Gastrocnemius medialis (tissue), 4 donors: ENCODE results near the gene IGF2. TPM values are rescaled to one million over a fixed set of nuclear protein-coding genes. Genes with fewer than 3 reads are reported as not detected.

ENCODE experiments used
- ATAC-seq, 2 donors: fragments of 150-250 bp; one replicate each; pipeline ENCODE4 v1.9.1; 2016
- DNase-seq, 2 donors: peaks; one replicate each; pipeline ENCODE4 v3.0.0-alpha.2; 2019
- H3K27ac ChIP-seq, 4 donors: fragments of 200-600 bp; sonication (generic); 1 replicate in 1 of 4; 2 replicates in 3 of 4; pipeline ENCODE4 v1.5.1; 2016 to 2018; ENCODE audit warnings: mild to moderate bottlenecking in 2 of 4, moderate library complexity in 1 of 4
- H3K27me3 ChIP-seq, 3 donors: fragments of 200-600 bp; sonication (generic) in 2 of 3; 1 replicate in 1 of 3; 2 replicates in 2 of 3; pipeline versions ENCODE4 v1.5.1 to v1.6.0; 2016 to 2019; ENCODE audit warnings: mild to moderate bottlenecking in 1 of 3, moderate library complexity in 1 of 3
- H3K36me3 ChIP-seq, 2 donors: fragments of 200-600 bp; sonication (generic) in 1 of 2; one replicate each; pipeline ENCODE4 v1.5.1; 2017 to 2018
- H3K4me1 ChIP-seq, 2 donors: fragments of 200-600 bp; sonication (generic) in 1 of 2; one replicate each; pipeline ENCODE4 v1.5.1; 2016 to 2017; ENCODE audit warnings: mild to moderate bottlenecking in 2 of 2
- H3K4me3 ChIP-seq, 4 donors: fragments of 200-600 bp; sonication (generic) in 3 of 4; 1 replicate in 1 of 4; 2 replicates in 3 of 4; pipeline ENCODE4 v1.5.1; 2016 to 2019; ENCODE audit warnings: mild to moderate bottlenecking in 2 of 4
- H3K9me3 ChIP-seq, 3 donors: fragments of 200-600 bp; sonication (generic) in 2 of 3; 1 replicate in 1 of 3; 2 replicates in 2 of 3; pipeline ENCODE4 v1.5.1; 2016 to 2019
- POLR2A ChIP-seq, 2 donors: fragments of 450-650 bp; IDR thresholded peaks; one replicate each; pipeline ENCODE4 v1.6.1; 2017; ENCODE audit warnings: antibody characterized with exemption in 2 of 2, mild to moderate bottlenecking in 2 of 2, moderate library complexity in 2 of 2
- in situ Hi-C, 4 donors: fragments of 200-750 bp; cut with MboI; loops; one replicate each; pipeline versions ENCODE4 v1.15.0 to v1.8.0; 2017; ENCODE audit warnings: low sequenced_read_pairs in 4 of 4
- intact Hi-C: fragments of 100-400 bp; cut with DNase I; formaldehyde crosslinking; loops from one replicate; pipeline ENCODE4 v1.15.1; 2023; ENCODE audit warnings: low total_unique reads
- total RNA-seq, 4 donors: library from RNA; depleted of rRNA; stranded (reverse); fragments of >200 nt; gene quantifications; one replicate each; pipeline versions ENCODE4 v1.1.0 to v1.2.3, GENCODE V29; 2016
- TF ChIP-seq, protein P1 (sequence below), 5 experiments: fragments of 450-650 bp in 3 of 5; fragments of 200-600 bp in 2 of 5; sonication (generic) in 2 of 5; IDR thresholded peaks in 4 of 5; conservative IDR thresholded peaks in 1 of 5; 1 replicate in 4 of 5; 2 replicates in 1 of 5; pipeline ENCODE4 v1.5.1; 2016 to 2019; ENCODE audit warnings: antibody characterized with exemption in 5 of 5, mild to moderate bottlenecking in 3 of 5, moderate library complexity in 3 of 5

Gene IGF2
- total RNA-seq, 4 donors from 2014 or later, result 21.6 to 42.4 (median 29.2) TPM

DNA sequence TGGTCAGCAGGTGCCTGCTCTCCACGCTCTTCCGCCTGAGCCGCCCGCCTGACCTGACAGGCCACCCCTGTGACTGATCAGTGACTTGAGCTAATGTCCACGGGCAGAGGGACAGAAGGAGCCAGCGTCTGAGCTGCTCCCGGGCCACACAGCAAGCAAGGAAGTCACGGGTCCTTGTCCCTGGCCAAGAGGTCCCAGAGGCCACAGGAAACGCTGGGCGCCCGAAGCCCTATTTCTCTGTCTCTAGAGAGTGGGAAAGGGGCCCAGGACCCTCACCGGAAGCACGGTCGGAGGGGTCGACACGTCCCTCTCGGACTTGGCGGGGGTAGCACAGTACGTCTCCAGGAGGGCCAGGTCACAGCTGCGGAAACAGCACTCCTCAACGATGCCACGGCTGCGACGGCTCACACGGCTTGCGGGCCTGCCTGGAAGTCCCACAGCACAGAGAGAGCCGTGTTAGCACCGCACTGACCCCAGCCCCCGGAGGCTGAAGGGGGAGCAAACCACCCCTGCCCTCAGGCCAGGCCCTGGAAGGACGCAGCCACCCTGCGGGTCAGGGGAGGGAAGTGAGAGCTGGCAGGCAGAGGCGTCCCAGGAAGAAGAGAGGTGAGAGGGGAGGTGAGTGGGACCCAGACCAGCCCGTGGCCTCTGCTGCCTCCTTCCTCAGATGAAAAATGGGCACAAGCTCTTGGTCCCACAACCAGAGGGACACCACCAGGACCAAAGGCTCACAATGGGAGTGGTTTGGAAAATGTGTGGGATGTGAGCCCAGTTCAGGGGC is 5.8 kb downstream of the IGF2 start:
- Histone ChIP-seq H3K27ac (no peak overlapping the region), H3K27me3 (peaks cover 25 to 38% (median 28%) of the 10 kb centered on the region in 3 donors), H3K36me3 (no peaks in the 10 kb centered on the region), H3K4me1 (peaks cover 0 to 9% of the 10 kb centered on the region in 2 donors), H3K9me3 (no peaks in the 10 kb centered on the region), H3K4me3 (no peak overlapping the region)
- no peak for ATAC-seq
- in situ Hi-C loops (loop anchor here in 1 of 4 donors (25.0 kb wide), 1 partner anchor 96 kb away; no protein-coding TSS in a partner anchor), intact Hi-C loops (no loop called here)
- no peak for DNase-seq
- TF ChIP-seq, protein P1, sequence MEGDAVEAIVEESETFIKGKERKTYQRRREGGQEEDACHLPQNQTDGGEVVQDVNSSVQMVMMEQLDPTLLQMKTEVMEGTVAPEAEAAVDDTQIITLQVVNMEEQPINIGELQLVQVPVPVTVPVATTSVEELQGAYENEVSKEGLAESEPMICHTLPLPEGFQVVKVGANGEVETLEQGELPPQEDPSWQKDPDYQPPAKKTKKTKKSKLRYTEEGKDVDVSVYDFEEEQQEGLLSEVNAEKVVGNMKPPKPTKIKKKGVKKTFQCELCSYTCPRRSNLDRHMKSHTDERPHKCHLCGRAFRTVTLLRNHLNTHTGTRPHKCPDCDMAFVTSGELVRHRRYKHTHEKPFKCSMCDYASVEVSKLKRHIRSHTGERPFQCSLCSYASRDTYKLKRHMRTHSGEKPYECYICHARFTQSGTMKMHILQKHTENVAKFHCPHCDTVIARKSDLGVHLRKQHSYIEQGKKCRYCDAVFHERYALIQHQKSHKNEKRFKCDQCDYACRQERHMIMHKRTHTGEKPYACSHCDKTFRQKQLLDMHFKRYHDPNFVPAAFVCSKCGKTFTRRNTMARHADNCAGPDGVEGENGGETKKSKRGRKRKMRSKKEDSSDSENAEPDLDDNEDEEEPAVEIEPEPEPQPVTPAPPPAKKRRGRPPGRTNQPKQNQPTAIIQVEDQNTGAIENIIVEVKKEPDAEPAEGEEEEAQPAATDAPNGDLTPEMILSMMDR (IDR thresholded peaks at IDR 0.05 in 4 of 5, conservative IDR thresholded peaks at IDR 0.05 in 1 of 5), result no peak
- no peak for TF ChIP-seq POLR2A (IDR thresholded peaks at IDR 0.05)

DNA sequence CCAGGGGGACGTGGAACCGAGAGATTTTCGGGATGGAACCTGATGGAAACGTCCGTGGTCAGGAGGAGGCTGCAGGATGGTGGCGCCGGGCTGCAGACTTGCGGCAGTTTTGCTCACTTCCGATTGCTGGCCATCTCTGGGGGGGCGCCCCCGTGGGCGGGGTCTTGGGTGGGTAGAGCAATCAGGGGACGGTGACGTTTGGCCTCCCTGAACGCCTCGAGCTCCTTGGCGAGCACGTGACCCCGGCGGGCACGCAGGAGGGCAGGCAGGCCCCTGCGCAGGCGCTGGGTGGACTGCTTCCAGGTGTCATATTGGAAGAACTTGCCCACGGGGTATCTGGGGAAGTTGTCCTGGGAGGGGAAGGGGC is 6.3 kb downstream of the IGF2 start:
- no peak for DNase-seq
- in situ Hi-C loops (loop anchor here in 1 of 4 donors (25.0 kb wide), 1 partner anchor 96 kb away; no protein-coding TSS in a partner anchor), intact Hi-C loops (no loop called here)
- ATAC-seq, result no peak
- H3K27me3 ChIP-seq, result peaks cover 24 to 35% (median 25%) of the 10 kb centered on the region in 3 donors
- peaks cover 0 to 9% of the 10 kb centered on the region in 2 donors for H3K4me1 ChIP-seq
- H3K36me3 ChIP-seq, result no peaks in the 10 kb centered on the region
- H3K27ac ChIP-seq, result no peak overlapping the region
- no peak for TF ChIP-seq POLR2A (IDR thresholded peaks at IDR 0.05)
- TF ChIP-seq, protein P1 (IDR thresholded peaks at IDR 0.05 in 4 of 5, conservative IDR thresholded peaks at IDR 0.05 in 1 of 5), result no peak
- H3K9me3 ChIP-seq, result no peaks in the 10 kb centered on the region
- no peak overlapping the region for H3K4me3 ChIP-seq

DNA sequence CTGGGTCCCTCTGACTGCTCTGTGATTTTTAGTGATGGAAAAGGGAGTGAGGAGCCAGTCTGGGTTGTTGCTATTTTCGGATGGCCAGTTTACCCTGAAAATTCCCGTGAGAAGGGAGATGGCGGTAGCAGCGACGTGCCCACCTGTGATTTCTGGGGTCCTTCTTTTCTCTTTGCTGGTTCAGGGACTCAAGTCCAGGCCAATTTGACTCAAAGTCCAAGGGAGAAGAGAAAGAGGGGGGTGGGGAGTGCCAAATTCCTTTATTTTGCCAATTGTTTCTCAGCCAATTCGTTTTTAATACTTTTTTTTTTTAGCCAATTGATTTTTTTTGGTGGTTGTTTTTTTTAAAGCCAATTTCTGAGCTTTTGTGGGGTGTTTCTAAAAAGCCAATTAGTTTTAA is 6.9 kb downstream of the IGF2 start:
- Histone ChIP-seq H3K27me3 (peaks cover 18 to 29% (median 19%) of the 10 kb centered on the region in 3 donors), H3K4me1 (peaks cover 0 to 3% of the 10 kb centered on the region in 2 donors), H3K9me3 (no peaks in the 10 kb centered on the region), H3K4me3 (no peak overlapping the region), H3K36me3 (no peaks in the 10 kb centered on the region), H3K27ac (no peak overlapping the region)
- DNase-seq, result no peak
- TF ChIP-seq, protein P1 (IDR thresholded peaks at IDR 0.05 in 4 of 5, conservative IDR thresholded peaks at IDR 0.05 in 1 of 5), result no peak
- no peak for TF ChIP-seq POLR2A (IDR thresholded peaks at IDR 0.05)
- intact Hi-C loops, result no loop called here
- ATAC-seq, result no peak
- in situ Hi-C loops, result loop anchor here in 1 of 4 donors (25.0 kb wide), 1 partner anchor 95 kb away; no protein-coding TSS in a partner anchor

DNA sequence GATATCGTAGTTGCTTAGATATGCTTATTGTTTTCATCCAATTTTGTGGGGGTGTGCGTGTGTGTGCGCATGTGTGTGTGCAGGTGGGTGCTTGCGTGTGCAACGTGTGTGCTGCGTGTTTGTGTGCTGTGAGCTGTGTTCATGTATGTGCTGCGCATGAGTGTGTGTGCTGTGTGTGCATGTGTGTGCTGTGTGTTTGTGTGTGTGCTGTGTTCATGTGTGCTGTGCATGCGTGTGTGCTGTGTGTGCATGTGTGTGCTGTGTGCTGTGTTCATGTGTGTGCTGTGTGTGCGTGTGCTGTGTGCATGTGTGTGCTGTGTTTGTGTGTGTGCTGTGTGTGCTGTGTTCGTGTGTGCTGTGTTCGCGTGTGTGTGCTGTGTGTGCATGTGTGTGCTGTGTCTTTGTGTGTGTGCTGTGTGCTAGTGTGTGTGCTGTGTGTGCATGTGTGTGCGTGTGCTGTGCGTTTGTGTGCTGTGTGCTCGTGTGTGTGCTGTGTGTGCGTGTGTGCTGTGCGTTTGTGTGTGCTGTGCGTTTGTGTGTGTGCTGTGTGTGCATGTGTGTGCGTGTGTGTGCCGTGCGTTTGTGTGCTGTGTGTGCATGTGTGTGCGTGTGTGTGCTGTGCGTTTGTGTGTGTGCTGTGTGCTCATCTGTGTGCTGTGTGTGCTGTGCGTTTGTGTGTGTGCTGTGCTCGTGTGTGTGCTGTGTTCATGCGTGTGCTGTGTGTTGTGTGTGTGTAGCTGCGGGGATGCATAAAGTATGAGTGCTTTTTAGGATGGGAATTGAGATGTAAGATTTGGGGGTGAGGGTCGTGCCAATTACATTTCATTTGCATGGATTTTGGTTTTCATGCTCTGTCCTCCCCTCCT is 7.6 kb downstream of the IGF2 start:
- no peak overlapping the region for H3K27ac ChIP-seq
- DNase-seq, result no peak
- in situ Hi-C loops, result loop anchor here in 1 of 4 donors (25.0 kb wide), 1 partner anchor 94 kb away; no protein-coding TSS in a partner anchor

More for the DNA sequence above, 7.6 kb downstream of the IGF2 start:
- H3K4me1 ChIP-seq, result no peaks in the 10 kb centered on the region
- H3K9me3 ChIP-seq, result no peaks in the 10 kb centered on the region
- no peak overlapping the region for H3K4me3 ChIP-seq
- peaks cover 16 to 23% (median 18%) of the 10 kb centered on the region in 3 donors for H3K27me3 ChIP-seq
- no peaks in the 10 kb centered on the region for H3K36me3 ChIP-seq
- no peak for ATAC-seq
- TF ChIP-seq, protein P1 (IDR thresholded peaks at IDR 0.05 in 4 of 5, conservative IDR thresholded peaks at IDR 0.05 in 1 of 5), result no peak
- TF ChIP-seq POLR2A (IDR thresholded peaks at IDR 0.05), result no peak
- intact Hi-C loops, result no loop called here
